Limb (tissue), 2 donors: ENCODE data around the gene MAGI2.

Experiments used
- DNase-seq, 2 donors: peaks; one replicate each; pipeline ENCODE4 v3.0.0-alpha.2; 2016; ENCODE audit errors: extremely low spot score in 2 of 2

Gene MAGI2

DNA sequence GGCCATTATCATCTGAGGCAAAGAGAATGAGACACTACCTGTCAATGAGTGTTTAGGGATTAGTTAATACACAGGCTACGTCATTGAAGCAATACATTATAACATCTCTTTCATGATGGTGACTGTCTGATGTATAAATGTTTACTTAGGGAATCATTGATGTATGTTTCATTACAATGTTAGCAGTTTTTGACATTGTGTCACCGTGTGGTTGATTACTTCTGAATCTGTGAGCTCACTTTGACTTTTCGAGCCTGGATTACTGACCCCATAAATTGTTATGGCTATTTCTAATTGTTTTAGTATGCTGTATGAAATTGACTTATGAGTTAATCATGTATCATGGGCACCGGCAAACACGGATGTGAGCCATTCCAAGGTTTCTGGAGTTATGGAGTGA is 494.0 kb downstream of the MAGI2 start:
- no peak for DNase-seq

DNA sequence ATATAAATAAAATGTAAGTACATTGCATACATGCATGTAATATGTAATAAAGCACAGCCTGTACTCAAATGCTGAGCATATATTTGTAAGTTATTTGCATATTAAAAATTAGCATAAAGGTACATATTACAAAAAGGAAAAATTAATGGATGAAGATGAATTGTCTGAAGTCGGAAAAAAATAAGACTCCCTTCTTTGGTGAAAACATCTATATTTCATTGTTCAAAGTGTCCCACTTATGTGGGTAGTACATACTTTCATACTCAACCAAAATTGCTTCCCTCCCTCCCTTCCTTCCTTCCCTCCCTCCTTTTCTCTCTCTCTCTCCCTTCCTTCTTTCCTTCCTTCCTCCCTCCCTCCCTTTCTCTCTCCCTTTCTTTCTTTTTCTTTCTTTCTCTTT is 498.1 kb downstream of the MAGI2 start:
- DNase-seq: no peak

DNA sequence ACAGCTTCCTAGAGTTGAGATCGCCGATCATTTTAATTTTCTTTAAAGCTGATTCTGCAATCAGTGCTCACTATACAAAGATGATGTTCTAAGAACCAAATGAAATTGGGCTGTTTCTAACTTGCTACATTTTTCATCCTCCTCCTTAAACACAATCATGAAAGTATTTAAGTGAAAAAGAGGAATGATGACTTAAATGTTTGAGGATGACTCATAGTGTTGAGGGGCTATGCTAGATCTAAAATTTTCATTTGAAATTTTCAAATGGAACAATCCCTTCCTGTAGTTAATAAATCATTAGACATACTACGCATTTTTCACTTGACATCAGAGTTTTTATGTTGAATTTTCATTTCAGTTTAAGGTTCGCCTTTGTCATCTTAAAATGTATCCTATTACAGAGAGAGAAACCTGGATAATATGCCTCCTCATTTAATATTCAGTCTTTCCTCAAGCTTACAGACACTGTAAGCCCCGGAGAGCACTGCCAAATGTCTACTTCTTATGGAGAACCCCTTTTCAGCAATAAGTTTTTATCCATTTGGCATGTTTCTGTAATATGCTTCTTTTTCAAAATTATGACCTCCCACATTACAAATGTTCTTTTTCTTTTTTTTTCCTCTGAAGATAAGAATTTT is 499.6 kb downstream of the MAGI2 start:
- no peak for DNase-seq

DNA sequence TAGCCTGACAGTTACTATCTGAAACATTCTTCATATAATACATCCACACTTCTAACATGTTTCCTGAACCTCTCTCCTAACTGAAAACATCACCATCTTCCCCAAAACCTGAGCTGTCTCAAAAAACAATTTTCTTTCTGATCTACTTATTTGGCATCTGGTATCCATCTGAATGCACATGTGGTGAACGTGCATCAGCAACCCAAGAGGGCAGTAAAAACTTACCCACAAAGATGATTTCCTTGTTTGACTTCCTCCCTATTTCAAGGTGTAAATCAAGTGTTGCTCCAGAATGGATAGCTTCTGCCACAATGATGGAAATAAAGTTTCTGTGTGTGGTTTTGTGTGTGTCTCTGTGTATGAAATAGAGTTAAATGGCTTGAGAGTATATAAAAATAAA is 500.4 kb downstream of the MAGI2 start:
- DNase-seq: no peak

DNA sequence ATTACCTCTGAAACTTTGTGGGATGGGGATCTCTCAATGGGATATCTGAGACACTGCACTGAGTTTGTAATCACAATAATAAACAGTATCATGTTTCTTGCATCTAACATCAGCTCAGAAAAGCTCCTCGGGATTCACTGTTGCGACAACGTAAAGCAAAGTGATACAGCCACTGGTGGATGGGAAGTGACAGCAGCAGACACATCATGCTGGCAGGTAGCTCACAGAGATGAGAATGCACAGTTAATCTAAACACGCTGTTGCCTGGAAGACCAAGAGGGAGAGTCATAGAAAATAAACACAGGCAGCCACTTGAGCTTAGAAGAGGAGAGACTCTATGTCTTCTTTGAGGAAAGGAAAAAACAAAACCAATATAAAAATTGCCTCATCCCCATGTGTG is 513.8 kb downstream of the MAGI2 start:
- no peak for DNase-seq

DNA sequence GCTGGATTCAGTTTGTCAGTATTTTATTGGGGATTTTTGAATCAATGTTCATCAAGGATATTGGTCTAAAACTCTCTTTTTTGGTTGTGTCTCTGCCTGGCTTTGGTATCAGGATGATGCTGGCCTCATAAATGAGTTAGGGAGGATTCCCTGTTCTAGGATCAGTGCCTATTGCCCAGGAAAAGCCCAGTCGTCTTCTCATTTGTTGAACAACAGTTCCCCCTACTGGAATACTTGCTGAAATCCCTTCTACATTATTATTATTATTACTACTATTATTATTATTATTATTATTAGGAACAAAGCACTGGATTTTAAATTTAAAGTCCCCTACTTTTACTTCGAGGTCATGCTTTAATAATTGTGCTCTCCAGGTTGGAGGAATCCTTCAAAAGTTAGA is 528.9 kb downstream of the MAGI2 start:
- peak in 1 of 2 donors; percentile 23 for DNase-seq

DNA sequence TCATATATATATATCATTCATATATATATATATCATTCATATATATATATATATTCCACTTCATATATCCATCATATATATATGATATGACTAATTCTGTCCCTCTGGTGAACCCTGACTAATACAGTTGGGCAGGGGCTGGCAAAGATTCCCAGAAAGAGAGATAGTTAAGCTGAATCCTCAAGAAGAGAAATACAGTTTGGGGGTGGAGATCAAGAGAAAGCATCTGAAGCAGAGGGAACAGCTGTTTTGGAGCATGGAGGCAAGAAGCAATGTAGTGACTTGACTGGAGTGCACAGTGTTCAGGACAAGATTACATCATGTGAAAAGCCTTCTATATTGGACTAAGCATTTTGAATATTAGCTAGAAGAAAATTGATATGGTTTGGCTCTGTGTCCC is 540.7 kb downstream of the MAGI2 start:
- DNase-seq: no peak

DNA sequence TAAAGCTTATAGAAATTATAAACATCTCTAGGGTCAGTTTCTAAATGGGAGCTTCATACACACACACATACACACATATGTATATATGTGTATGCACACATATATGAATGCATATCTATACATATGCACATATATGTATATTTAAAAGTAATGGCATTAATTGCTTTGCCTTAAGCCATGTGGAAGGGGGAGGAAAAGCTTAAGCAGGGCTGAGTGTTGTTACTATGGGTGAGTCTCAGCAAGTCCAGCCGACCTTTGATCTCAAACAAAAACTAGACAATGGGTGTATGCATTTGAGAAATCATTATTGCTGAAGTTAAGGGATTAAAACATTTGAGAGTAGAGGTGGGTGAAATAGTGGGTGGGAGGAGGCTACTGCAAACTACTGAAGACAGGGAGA is 546.7 kb downstream of the MAGI2 start:
- DNase-seq: no peak

DNA sequence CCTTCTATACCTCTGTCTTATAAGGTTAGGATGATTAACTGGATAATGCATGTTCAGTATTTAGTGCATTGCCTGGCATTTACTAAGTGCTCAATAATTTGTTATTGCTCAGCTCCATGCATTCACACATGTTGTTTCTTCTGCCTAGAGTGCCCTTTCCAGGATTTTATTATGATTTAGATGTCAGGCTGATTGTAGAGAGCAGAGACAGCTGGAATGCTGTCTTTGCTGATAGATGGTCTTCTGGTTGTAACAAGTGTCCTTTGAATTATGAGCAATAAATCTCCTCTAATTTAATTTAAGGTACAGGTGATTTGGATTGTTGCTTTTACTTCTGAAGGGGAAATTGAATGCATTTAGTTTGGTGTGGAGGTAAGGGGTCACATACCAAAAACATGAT is 548.0 kb downstream of the MAGI2 start:
- no peak for DNase-seq

DNA sequence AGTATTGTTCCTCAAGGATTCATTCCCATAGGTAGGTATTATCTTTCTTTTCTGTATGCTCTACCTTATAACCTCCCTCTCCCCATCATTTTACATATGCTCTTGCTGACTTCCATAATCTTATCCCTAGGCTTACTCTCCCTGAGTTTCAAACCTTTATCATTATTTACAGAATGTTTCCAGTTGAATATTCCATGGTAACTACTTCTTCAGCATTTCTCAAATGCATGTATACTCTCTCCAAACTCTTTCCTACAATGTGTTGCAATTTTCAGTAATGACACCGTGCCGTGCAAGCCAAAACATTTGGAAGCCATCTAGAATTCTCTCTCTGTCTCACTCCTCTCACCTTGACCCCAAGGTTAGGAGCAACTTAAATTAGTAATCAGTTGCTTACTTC is 548.5 kb downstream of the MAGI2 start:
- DNase-seq: no peak

DNA sequence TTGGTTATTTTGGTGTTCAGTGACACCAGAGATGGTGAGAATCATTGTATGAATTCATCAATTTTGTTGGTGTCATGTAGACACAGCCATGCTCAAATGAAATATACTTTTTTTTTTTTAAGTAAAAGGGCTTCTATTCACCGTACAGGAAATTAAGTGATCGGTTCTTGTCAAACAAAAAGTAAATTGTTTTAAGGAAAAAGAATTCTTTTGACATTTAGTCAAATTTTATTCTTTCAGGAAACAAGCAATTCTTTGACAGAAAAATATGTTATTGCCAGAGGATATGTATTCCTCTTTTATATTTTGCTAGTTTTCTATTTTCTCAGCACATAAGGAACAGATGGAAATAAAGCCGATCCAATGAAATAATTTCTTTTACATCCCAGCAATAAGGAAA is 551.9 kb downstream of the MAGI2 start:
- no peak for DNase-seq

DNA sequence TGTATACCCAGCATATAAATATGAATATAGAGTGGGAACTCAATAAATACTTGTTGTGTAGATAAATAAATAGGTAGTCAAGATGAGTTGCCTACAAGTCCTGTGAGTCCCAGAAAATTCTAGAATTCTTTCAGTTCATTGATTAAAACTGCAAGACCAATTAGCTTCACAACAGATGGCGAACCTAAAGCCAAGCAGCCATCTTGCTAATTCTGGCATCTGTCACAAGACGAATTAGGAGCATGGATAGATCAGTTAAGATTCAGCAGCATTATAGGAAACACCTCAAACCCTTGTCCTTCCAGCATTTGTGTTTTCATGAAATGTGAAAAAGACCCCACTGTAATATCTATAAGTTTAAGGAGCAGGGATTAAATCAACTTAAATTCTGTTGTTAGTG is 552.7 kb downstream of the MAGI2 start:
- DNase-seq: no peak

DNA sequence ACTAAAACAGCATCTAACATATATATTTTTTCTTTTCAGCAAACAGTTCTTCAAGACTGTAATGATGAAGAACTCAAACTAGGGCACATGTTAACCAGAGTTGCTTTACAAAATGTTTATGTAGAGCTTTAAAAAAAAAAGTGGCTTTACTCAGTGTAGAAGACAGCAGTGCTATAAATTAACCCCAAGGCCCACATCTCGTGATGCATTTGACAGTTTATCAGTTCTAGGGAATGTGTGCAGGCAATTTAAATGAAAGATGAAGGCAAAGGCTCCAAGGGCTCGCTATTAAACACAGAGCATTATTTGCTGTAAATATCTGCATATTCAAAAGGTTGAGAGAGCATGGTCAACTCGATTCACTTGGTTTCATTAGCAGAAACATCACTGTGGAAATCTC is 558.1 kb downstream of the MAGI2 start:
- no peak for DNase-seq

DNA sequence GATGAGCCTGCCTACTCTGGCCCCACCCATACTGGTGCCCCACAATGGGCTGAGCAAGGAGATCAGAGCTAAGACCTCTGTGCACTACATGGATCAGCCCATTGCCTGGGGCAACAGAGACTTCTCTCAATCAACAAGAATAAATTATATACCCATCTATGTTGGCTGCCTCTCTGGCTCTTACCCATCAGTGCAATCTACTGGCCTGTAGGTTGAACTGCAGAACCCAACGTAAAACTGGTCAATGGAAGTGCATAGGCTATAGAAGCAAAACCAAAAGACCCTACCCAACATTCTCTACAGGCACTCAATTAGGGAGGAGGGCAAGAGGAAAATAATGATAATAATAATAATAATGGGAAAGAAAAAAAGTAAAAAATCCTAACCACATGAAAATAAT is 574.3 kb downstream of the MAGI2 start:
- no peak for DNase-seq

DNA sequence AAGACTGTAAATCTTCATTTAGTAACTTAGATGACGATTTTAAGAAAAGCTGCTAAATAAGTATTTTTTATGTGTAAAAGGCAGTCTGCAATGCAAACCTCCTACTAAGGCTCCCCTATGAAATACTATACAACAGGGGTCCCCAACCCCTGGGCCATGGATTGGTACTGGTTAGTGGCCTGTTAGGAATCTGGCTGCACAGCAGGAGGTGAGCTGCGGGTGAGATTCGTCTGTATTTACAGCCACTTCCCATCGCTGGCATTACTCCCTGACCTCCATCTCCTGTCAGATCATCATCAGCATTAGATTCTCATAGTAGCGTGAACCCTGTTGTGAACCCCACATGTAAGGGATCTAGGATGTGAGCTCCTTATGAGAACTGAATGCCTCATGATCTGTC is 580.4 kb downstream of the MAGI2 start:
- DNase-seq: no peak

DNA sequence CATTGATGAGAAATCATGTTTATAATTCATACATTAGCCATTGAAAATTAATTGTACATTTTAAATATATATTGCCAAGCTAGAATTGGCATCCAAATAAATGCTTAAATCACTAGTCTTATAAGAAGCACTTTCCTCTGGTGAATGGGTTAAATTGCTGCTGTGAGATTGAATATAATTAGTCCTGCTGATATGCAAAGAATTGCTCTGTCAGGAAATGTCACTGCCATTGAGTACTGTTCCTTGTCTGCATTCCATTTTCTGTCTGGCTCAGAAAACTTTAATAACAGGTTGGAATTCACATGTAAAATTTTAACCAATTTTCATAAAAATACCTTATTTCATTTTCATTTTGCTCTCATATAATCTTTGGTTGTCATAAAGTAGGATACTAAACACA is 589.1 kb downstream of the MAGI2 start:
- no peak for DNase-seq

DNA sequence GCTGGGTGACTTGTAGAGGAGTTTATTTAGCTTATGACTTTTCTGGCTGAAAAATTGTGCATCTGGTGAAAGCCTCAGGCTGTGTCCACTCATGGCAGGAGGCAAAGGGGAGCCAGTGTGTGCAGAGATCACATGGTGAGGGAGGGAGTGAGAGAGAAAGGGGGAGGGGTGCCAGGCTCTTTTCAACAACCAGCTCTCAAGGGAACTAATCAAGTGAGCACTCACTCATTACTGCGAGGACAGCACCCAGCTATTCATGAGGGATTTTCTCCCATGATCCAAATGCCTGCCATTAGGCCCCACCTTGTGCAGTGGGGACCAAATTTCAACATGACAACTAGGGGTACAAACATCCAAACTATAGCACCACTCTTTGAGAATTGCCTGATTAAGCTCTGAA is 590.2 kb downstream of the MAGI2 start:
- DNase-seq: no peak

DNA sequence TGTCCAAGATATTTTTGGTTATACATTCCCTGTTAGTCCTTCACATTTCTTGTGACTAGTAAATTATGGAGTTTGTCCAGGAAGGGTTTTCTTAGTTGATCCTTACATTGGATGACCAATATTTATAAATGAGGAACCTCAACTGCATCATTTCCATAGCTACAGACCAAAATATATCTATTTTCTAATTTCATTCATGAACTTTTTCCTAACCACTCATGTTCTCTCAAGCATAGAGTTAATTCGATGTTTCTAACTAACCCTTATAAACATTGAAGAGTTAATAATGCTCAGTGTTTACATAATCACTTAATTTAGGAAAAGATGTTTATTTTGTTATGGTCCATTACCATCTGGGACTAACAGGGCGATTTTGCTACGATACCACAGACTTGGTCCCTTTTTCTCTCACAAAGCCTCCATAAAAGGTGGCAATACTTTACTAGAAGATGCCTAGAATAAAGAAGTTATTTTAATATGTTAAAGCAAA is 591.0 kb downstream of the MAGI2 start:
- no peak for DNase-seq

DNA sequence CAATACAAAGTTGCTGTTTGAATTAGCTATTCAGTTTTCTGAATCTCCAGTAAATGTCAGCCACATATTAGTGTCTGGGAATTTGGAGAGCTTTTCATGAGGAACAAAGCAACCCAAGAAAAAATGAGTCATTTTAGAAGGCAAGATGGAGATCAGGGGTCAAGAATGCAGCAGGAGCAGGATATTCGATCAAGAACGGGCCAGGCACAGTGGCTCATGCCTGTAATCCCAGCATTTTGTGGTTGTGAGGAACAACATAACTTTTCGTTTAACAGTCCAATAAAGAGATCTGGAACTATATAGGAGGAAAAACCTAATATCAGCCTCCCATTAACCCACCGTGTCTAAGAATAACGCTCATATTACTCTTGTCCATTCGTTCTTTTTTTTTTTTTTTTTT is 600.5 kb downstream of the MAGI2 start:
- DNase-seq: no peak

DNA sequence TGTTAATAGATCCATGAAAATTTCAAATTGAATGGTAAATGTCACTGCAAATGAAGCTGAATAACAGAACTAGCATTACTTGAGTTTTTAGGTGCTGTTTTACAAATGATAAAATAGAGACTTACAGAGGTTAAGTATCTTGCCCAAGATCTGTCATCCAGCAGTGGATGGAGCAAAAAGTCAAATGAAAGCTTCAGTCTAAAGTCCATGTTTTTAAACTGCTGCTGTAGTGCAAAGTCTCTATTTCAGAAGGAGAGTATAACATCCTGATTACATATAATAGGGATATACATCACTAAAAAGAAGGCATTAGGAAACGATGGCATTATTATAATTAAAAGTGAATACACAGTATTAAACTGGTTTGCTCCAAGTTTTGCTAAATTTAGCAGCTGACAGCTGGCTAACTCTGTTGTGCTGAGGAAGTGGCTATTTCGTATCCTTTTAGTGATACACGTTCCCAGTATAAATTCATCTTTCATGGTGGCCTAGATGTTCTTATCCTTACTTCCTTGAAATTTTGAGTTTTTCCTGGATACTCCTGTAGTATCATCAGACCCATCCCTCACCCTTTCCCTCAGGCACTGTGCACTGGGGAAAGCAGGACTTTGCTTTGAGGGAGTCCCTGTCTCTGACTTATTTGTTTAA is 603.2 kb downstream of the MAGI2 start:
- no peak for DNase-seq

DNA sequence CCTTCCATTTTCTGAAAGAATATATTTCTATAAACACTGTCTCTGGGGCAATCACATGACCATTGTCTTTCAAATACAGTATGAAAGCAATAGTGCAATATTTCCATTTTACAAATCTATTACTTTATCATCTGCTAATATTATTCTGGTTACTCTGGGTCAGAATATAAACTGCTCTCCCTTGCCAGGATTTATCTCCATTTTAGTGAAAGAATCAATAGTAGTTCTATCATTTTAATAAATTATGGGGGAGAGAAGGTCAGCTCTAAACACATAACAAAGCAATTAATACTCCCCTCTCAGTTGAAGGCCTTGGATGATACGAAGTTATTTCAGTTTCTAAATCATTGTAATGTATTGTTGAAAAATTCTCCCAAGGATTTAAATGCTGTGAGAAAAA is 608.3 kb downstream of the MAGI2 start:
- DNase-seq: no peak

DNA sequence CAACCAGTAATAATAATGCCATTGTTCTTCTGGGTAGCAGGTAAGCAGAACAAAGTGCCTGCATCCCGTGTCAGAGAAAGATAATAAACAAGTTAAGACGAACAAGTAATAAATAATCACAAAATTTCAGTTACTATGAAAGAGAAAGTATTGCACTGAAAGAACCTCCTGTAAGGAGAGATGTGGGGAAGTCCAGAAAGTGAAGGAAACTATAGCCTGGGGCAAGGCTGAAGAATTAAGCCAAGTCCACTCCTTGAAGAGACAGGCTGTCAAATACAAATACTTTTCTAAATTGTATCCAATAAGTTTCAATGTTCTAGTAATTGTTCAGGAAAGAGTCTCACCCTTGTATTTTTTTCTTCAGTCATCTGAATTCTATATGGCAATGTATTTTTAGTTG is 611.4 kb downstream of the MAGI2 start:
- DNase-seq: no peak

DNA sequence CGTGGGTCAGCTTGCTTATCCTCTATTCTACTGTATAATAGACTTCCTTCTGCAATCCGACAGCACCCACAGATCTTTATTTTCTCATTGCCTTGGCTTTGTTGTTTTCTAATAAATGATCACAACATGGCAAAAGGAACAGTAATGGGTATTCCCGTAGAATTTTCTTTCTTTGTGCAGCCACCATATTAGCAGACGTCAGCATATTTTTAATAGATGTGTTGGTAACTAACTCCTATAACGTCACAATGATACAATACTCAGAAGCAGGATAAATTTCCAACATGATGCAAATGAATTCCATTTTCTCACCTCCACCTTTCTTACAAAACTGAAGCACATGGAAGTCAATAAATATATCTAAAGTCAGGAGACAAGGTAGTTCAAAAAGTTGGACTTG is 617.6 kb downstream of the MAGI2 start:
- no peak for DNase-seq

DNA sequence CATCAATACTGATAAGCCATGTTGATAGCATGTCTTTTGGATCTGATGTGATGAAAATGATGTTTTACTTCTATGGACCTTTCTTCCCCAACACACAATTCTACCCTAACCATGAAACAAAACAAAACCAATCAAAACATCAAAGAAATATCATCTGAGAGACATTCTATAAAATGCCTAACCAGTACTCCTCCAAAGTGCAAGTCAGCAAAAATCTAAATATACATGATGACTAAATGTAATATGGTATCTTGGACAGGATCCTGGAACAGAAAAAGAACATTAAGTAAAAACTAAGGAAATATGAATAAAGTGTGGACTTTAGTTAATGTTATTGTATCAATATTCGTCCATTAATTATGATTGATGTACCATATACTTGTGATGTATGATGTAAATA is 625.1 kb downstream of the MAGI2 start:
- no peak for DNase-seq
